ENCODE results near the gene GSK3B. TPM values are rescaled to one million over a fixed set of nuclear protein-coding genes. Genes with fewer than 3 reads are reported as not detected.
A peak's percentile ranks its signal among the peaks of the same experiment; 100 is the strongest.

Gene GSK3B
- total and polyA plus RNA-seq, 2 experiments from 2014 or later = 29.0 to 45.3 TPM

DNA sequence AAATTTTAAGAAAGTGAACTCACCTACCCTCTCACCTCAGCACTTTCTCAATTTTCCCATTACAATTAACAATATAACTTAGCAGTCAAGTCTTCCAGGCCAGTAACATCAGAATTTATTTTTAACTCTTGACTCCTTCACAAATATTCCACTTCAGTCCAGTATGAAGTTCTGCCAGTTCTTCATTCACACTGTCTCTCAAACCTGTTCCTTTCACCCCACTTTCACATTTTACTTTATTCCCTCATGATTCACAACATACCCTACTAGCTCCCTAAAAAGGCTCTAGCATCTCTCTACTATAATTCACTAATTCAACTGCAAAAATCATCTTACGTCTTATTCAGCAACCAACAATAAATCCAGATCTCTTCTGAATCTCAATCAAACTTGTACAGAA lies 3.8 kb downstream of the GSK3B start:
- Mint-ChIP-seq H3K27me3 (ENCODE audit: insufficient read depth, low read depth, poor library complexity) (peaks cover 6% of the 10 kb centered on the region), H3K4me3 (no peak overlapping the region), H3K9me3 (no peaks in the 10 kb centered on the region), H3K36me3 (ENCODE audit: low read depth) (0 out of 3 replicates have a peak, but pooled peaks cover 6% of the 10 kb centered on the region), H3K27ac (no peak overlapping the region), H3K4me1 (peaks cover 17% of the 10 kb centered on the region)
- Histone ChIP-seq H2AFZ (no peak overlapping the region), H3K4me1 (ENCODE audit: insufficient read depth) (peaks cover 27% of the 10 kb centered on the region), H3F3A (replicated peaks; ENCODE audit: low read depth) (no peaks in the 10 kb centered on the region), H3K4me2 (peak overlapping the region; percentile 78), H3K36me3 (ENCODE audit: insufficient read depth) (no peaks in the 10 kb centered on the region), H3K9me2 (ENCODE audit: insufficient read depth) (no peaks in the 10 kb centered on the region), H3K27me3 (ENCODE audit: insufficient read depth) (no peaks in the 10 kb centered on the region), H3K79me2 (replicated peaks; ENCODE audit: insufficient read depth) (peaks cover 82% of the 10 kb centered on the region), H3K27ac (ENCODE audit: low read depth) (no peak overlapping the region), H4K20me1 (replicated peaks; ENCODE audit: insufficient read depth) (peaks cover 36% of the 10 kb centered on the region; the same call in 1 of the 2 replicates), H3K4me3 (peak overlapping the region; percentile 75)
- ATAC-seq = no peak
- TF ChIP-seq ZNF462 (CRISPR knock-in tag; IDR thresholded peaks at IDR 0.05) (no peak), NANOG (IDR thresholded peaks at IDR 0.05; ENCODE audit: borderline replicate concordance) (no peak), ZNF114 (CRISPR knock-in tag; IDR thresholded peaks at IDR 0.05) (no peak), STAT1 (IDR thresholded peaks at IDR 0.05; ENCODE audit: unreplicated experiment) (no peak)
- no peak for DNase-seq (ENCODE audit: low spot score)

DNA sequence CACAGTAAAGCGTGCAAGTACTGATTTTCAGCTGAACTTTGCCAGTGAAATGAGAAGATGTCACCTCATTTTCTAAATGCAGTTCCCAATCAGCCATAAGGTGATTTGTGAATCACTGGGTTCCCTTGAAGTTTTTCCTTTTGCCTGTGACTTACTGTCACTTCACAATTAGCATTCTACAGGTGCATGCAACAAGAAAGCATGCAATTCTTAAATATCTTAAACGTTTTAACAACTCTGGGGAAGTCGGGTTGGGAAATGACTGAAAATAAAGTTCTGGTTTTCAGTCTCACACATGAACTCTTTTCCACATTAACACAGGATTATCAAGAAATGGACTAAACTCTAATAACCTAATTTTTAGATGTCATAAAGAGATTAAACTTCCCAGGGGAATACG lies 5.2 kb downstream of the GSK3B start:
- Mint-ChIP-seq H3K36me3 (ENCODE audit: low read depth) (0 out of 3 replicates have a peak, but pooled peaks cover 6% of the 10 kb centered on the region), H3K27ac (no peak overlapping the region; the same call in 1 of the 2 replicates), H3K4me1 (peaks cover 17% of the 10 kb centered on the region), H3K27me3 (ENCODE audit: insufficient read depth, low read depth, poor library complexity) (no peaks in the 10 kb centered on the region), H3K9me3 (no peaks in the 10 kb centered on the region), H3K4me3 (peak overlapping the region; percentile 14; the same call in 1 of the 3 replicates)
- no peak for ATAC-seq
- Histone ChIP-seq H3K9me2 (ENCODE audit: insufficient read depth) (no peaks in the 10 kb centered on the region), H2AFZ (no peak overlapping the region), H4K20me1 (replicated peaks; ENCODE audit: insufficient read depth) (peaks cover 42% of the 10 kb centered on the region; the same call in 1 of the 2 replicates), H3K4me1 (ENCODE audit: insufficient read depth) (peaks cover 27% of the 10 kb centered on the region), H3K79me2 (replicated peaks; ENCODE audit: insufficient read depth) (peaks cover 96% of the 10 kb centered on the region), H3K4me3 (no peak overlapping the region; the same call in 1 of the 2 replicates), H3F3A (replicated peaks; ENCODE audit: low read depth) (no peaks in the 10 kb centered on the region), H3K36me3 (ENCODE audit: insufficient read depth) (no peaks in the 10 kb centered on the region), H3K27me3 (ENCODE audit: insufficient read depth) (no peaks in the 10 kb centered on the region), H3K27ac (ENCODE audit: low read depth) (no peak overlapping the region), H3K4me2 (peak overlapping the region; percentile 16; the same call in 1 of the 2 replicates)
- no peak for DNase-seq (ENCODE audit: low spot score)
- no peak for TF ChIP-seq EZH2phosphoT487 (IDR thresholded peaks at IDR 0.05; ENCODE audit: unreplicated experiment)
- TF ChIP-seq EZH2 (IDR thresholded peaks at IDR 0.05; ENCODE audit: low read depth, unreplicated experiment) = no peak
- no peak for TF ChIP-seq NANOG (IDR thresholded peaks at IDR 0.05; ENCODE audit: borderline replicate concordance)
- TF ChIP-seq REST (IDR thresholded peaks at IDR 0.05; ENCODE audit: unreplicated experiment) = no peak
- no peak for TF ChIP-seq JUNB (IDR thresholded peaks at IDR 0.05; ENCODE audit: unreplicated experiment)
- TF ChIP-seq CTCF (conservative IDR thresholded peaks at IDR 0.05; ENCODE audit: low read depth in 2 of 2) = no peak

Measured in GM23338 (cell line).